Peyer's patch (tissue), 4 donors: Measurements from ENCODE around the gene GAB1. TPM values are rescaled to one million over a fixed set of nuclear protein-coding genes. Genes with fewer than 3 reads are reported as not detected.
A peak's percentile ranks its signal among the peaks of the same experiment; 100 is the strongest.

Experiments used
- DNase-seq, 3 donors: peaks; one replicate each; pipeline ENCODE4 v3.0.0-alpha.2; 2017 to 2019
- H3K27ac ChIP-seq, 4 donors: fragments of 200-600 bp; sonication (generic); one replicate each; pipeline ENCODE4 v1.5.1; 2016 to 2019
- H3K27me3 ChIP-seq, 2 donors: fragments of 200-600 bp; sonication (generic); one replicate each; pipeline ENCODE4 v1.5.1; 2019
- H3K36me3 ChIP-seq, 3 donors: fragments of 200-600 bp; sonication (generic); one replicate each; pipeline ENCODE4 v1.5.1; 2016 to 2019
- H3K4me1 ChIP-seq, 4 donors: fragments of 200-600 bp; sonication (generic); one replicate each; pipeline ENCODE4 v1.5.1; 2016 to 2019
- H3K4me3 ChIP-seq, 4 donors: fragments of 200-600 bp; sonication (generic); 1 replicate in 3 of 4; 2 replicates in 1 of 4; pipeline ENCODE4 v1.5.1; 2016 to 2019; ENCODE audit warnings: mild to moderate bottlenecking in 1 of 4
- H3K9me3 ChIP-seq, 4 donors: fragments of 200-600 bp; sonication (generic); one replicate each; pipeline ENCODE4 v1.5.1; 2016 to 2019; ENCODE audit warnings: mild to moderate bottlenecking in 1 of 4
- CTCF ChIP-seq, 6 experiments: fragments of 450-650 bp in 4 of 6; fragments of 200-600 bp in 2 of 6; sonication (generic) in 1 of 6; IDR thresholded peaks; one replicate each; pipeline ENCODE4 v1.5.1; 2017 to 2019; ENCODE audit warnings: antibody characterized with exemption in 6 of 6, mild to moderate bottlenecking in 3 of 6, moderate library complexity in 1 of 6
- POLR2A ChIP-seq, 2 donors: fragments of 450-650 bp; IDR thresholded peaks; one replicate each; pipeline ENCODE4 v1.5.1; 2017; ENCODE audit warnings: antibody characterized with exemption in 2 of 2, mild to moderate bottlenecking in 2 of 2, moderate library complexity in 2 of 2
- total RNA-seq, 4 donors: library from RNA; depleted of rRNA; stranded (reverse); fragments of >200 nt; gene quantifications; one replicate each; pipeline ENCODE4 v1.1.0, GENCODE V29; 2016

GAB1 gene
- total RNA-seq, 4 donors from 2014 or later, result 31.9 to 76.7 (median 40.5) TPM

- H3K27ac ChIP-seq, result peak overlapping the region in 1 of 4 donors; percentile 61
- no peak overlapping the region for H3K4me3 ChIP-seq
- no peak for DNase-seq
- H3K27me3 ChIP-seq, result no peaks in the 10 kb centered on the region
- peaks cover 0 to 88% (median 12%) of the 10 kb centered on the region in 4 donors for H3K4me1 ChIP-seq
- no peaks in the 10 kb centered on the region for H3K9me3 ChIP-seq
- no peak for TF ChIP-seq POLR2A (IDR thresholded peaks at IDR 0.05)
- TF ChIP-seq CTCF (IDR thresholded peaks at IDR 0.05), result no peak
- H3K36me3 ChIP-seq, result no peaks in the 10 kb centered on the region
Measured at GRCh38 chr4:143355540-143356217, 19.0 kb downstream of the GAB1 start.

- no peak for DNase-seq
- peaks cover 0 to 92% (median 13%) of the 10 kb centered on the region in 4 donors for H3K4me1 ChIP-seq
Measured at GRCh38 chr4:143356493-143356892, 19.8 kb downstream of the GAB1 start.

GRCh38 chr4:143357161-143357845 is 20.6 kb downstream of the GAB1 start:
- Histone ChIP-seq H3K27ac (peak overlapping the region in 1 of 4 donors; percentile 59), H3K27me3 (no peaks in the 10 kb centered on the region), H3K4me3 (no peak overlapping the region), H3K4me1 (peaks cover 0 to 90% (median 11%) of the 10 kb centered on the region in 4 donors), H3K36me3 (no peaks in the 10 kb centered on the region), H3K9me3 (no peaks in the 10 kb centered on the region)
- no peak for TF ChIP-seq POLR2A (IDR thresholded peaks at IDR 0.05)
- no peak for TF ChIP-seq CTCF (IDR thresholded peaks at IDR 0.05)
- DNase-seq, result no peak

More at GRCh38 chr4:143356493-143356892, 19.8 kb downstream of the GAB1 start:
- Histone ChIP-seq H3K27me3 (no peaks in the 10 kb centered on the region), H3K9me3 (no peaks in the 10 kb centered on the region), H3K27ac (peak overlapping the region in 1 of 4 donors; percentile 59), H3K36me3 (no peaks in the 10 kb centered on the region), H3K4me3 (no peak overlapping the region)
- TF ChIP-seq CTCF (IDR thresholded peaks at IDR 0.05) (no peak), POLR2A (IDR thresholded peaks at IDR 0.05) (no peak)

DNA sequence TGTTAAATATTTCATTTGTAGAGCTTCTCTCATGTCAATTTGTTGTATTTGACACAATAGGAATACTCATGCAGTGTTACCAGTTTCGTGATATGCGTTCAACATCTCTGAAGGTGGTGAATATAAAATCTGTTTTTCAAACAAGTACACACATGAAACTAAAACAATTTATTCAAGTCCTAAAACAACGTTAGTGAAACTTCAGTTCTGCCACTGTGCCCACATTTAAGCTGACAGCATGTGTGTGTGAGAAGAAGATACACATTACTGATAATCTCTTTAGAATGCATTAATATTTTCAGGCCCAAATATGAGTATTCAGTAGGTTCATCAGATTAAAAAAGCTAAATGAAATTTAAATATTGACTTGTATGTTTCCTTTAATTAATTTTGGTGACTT is 21.7 kb downstream of the GAB1 start:
- Histone ChIP-seq H3K9me3 (no peaks in the 10 kb centered on the region), H3K4me1 (peaks cover 0 to 79% (median 11%) of the 10 kb centered on the region in 4 donors), H3K4me3 (no peak overlapping the region), H3K27ac (peak overlapping the region; percentile 55 to 74 (median 66)), H3K36me3 (no peaks in the 10 kb centered on the region), H3K27me3 (no peaks in the 10 kb centered on the region)
- no peak for DNase-seq
- TF ChIP-seq POLR2A (IDR thresholded peaks at IDR 0.05) (no peak), CTCF (IDR thresholded peaks at IDR 0.05) (no peak)

DNA sequence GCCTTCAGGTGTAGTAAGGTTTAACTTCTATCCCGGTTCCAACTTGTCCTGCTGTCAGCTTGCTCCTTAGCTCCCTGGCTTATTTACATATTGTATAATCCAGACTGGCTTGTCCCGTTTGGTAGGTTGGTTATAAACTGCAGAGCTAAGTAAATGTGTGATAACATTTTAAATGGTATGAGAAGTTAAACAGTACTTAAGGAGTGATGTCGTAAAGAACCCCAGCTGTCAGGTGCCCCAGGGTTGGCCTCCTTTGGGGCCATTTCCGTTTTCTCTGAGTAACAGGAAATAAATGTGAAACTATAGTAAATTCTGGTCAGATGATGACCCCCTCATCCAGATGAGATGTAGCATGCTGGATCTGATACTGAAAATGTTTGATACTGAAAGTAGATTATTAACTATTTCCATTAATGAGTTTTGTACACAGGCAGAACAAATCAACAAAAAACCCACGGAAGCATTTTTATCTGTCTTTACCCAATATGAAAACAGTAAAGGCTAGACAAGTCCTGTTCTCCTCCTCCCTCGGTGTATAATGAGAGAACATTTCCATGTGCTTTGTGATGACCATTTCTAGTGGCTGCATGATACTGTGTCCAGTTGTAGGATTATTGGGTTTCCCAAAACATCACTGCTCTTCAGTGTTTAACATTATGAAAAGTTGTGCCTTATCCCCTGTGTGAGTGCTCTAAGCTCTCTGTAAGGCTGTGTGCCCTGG is 22.4 kb downstream of the GAB1 start:
- Histone ChIP-seq H3K4me1 (peaks cover 0 to 72% (median 11%) of the 10 kb centered on the region in 4 donors), H3K27ac (peak overlapping the region; percentile 55 to 74 (median 66)), H3K27me3 (no peaks in the 10 kb centered on the region), H3K4me3 (peak overlapping the region in 1 of 4 donors; percentile 12), H3K36me3 (no peaks in the 10 kb centered on the region), H3K9me3 (no peaks in the 10 kb centered on the region)
- DNase-seq, result peak in 2 of 3 donors; percentile 59 to 86
- TF ChIP-seq POLR2A (IDR thresholded peaks at IDR 0.05) (no peak), CTCF (IDR thresholded peaks at IDR 0.05) (no peak)
